Activated naive CD4-positive, alpha-beta T cell treated with anti-CD3 and anti-CD28 coated beads, Interleukin-2, amount 50 U/mL, for 72 hours (primary cell): ENCODE data around the gene CAMK2D. TPM values are rescaled to one million over a fixed set of nuclear protein-coding genes. Genes with fewer than 3 reads are reported as not detected.

Experiments used
- ATAC-seq, 2 donors: fragments of 150-1000 bp; cut with Tn5 transposase; 2 replicates each; pipeline ENCODE4 v1.10.0; 2021; ENCODE audit warnings: mild to moderate bottlenecking in 2 of 2, moderate library complexity in 2 of 2
- DNase-seq, 2 donors: peaks; one replicate each; pipeline ENCODE4 v3.0.0; 2021 to 2022; ENCODE audit warnings: low spot score in 2 of 2
- H3K27ac Mint-ChIP-seq, 2 donors: one replicate each; pipeline ENCODE4 v1.8.0; 2022; ENCODE audit warnings: mild to moderate bottlenecking in 2 of 2, mixed read lengths in 2 of 2
- H3K36me3 Mint-ChIP-seq, 2 donors: one replicate each; pipeline ENCODE4 v1.8.0; 2022; ENCODE audit warnings: mixed read lengths in 2 of 2
- H3K9me3 Mint-ChIP-seq, 2 donors: one replicate each; pipeline ENCODE4 v1.8.0; 2022; ENCODE audit warnings: mixed read lengths in 2 of 2
- total RNA-seq, 2 donors: library from RNA; stranded (reverse); gene quantifications; one replicate each; pipeline ENCODE4 v1.2.3, GENCODE V29; 2022

CAMK2D gene
- total RNA-seq, 2 donors from 2014 or later: 61.3 to 74.6 TPM

DNA sequence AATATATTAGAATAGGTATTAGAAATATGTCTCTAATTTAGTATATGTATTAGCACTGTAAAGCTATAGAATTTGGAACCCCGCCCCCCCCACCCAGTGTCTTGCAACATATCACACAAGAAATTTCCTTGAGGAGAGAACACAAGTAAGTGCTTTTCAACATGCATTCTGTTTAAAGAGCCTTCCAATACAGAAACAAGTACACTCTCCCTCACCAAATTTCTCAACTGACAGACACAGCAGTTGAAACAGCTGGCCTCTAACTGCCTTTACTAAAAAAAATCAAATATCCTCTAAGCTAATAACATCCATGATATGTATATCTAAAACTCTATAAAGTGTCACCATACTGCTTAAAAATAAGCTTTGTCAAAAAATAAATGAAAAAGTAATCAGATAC lies 12.4 kb downstream of the CAMK2D start:
- H3K36me3 Mint-ChIP-seq: peaks cover 16 to 33% of the 10 kb centered on the region in 2 donors
- DNase-seq: no peak
- H3K9me3 Mint-ChIP-seq: peaks cover 0 to 3% of the 10 kb centered on the region in 2 donors
- no peak overlapping the region for H3K27ac Mint-ChIP-seq
- ATAC-seq: no peak

DNA sequence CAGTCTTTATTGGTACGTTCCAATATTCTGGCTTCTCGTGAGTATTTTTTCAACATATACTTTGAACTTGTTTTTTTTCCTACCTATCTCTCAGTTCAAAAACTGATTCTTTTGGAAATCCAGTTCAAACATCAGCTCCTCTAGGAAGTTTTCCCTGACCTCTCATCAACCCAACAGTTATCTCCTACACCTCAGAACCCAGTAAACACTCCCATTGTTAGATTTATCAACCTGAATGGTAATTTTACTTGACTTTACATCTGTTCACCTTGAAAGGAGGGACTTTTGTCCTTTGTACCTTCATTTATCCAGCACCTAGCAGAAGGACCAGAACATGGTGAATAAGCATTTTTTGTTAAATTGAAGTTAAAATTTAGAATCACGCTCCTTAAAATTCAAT lies 13.6 kb downstream of the CAMK2D start:
- H3K36me3 Mint-ChIP-seq: peaks cover 16 to 32% of the 10 kb centered on the region in 2 donors
- no peak overlapping the region for H3K27ac Mint-ChIP-seq
- peaks cover 0 to 3% of the 10 kb centered on the region in 2 donors for H3K9me3 Mint-ChIP-seq
- DNase-seq: no peak
- no peak for ATAC-seq

DNA sequence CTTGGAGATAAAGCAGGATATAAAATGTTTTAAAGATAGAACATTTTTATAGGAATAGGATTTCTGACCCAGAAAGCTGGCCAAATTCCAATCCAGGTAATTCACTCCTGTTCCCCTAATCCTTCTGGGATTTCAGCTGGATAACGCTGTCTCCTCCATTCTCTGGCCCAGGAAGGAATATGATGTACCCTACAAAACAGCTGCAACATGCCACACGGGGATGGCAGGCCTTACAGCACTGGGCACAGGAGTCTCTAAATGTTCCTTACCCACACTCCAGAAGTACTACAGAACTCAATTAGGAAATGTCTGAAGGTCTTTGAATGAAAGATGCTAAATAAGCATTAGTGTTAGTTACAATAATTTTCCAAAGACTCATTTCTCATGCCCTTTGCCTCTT lies 15.8 kb downstream of the CAMK2D start:
- H3K9me3 Mint-ChIP-seq: peaks cover 4 to 6% of the 10 kb centered on the region in 2 donors
- DNase-seq (no peak), ATAC-seq (no peak)
- H3K27ac Mint-ChIP-seq: no peak overlapping the region
- H3K36me3 Mint-ChIP-seq: peaks cover 19 to 36% of the 10 kb centered on the region in 2 donors

DNA sequence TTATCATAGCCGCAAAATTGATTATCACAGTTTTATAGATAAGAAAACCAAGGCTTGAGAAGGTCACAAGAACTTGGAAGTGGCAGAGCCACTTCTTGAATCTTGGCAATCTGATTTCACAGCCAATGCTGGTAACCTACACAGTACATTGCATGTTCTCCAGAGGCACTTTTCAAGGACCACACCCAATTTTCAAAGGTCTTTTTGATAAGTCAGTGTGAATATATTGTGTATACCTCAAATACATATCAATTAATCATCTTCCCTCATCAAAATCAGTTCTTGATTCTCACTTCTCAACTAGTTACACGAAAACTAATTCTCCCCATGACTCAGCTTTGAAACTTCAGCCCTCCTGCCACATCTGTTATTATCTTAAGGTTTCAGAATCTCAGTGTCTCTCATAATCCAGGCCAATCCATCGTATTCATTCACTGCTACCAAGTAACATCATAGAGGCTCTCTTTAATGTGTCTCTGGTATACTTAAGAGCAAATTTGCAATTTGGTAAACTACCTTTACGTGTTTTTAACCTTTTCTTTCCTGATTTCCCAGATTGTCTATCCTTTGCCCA lies 16.8 kb downstream of the CAMK2D start:
- ATAC-seq: peak; percentile 76 to 92
- no peak for DNase-seq
- Mint-ChIP-seq H3K36me3 (peaks cover 17 to 32% of the 10 kb centered on the region in 2 donors), H3K27ac (no peak overlapping the region), H3K9me3 (peaks cover 4% of the 10 kb centered on the region in 2 donors)

DNA sequence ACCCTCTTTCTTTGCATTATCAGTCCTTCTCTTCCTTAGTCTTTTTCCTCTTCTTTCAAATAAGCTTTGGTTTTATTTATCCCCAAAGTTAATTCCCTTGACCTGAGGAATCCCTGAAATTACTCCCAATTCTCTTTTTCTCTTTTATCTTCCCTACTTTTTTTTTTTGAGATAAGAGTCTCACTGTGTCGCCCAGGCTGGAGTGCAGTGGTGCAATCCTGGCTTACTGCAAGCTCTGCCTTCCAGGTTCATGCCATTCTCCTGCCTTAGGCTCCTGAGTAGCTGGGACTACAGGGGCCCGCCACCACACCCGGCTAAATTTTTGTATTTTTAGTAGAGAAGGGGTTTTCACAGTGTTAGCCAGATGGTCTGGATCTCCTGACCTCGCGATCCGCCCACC lies 17.8 kb downstream of the CAMK2D start:
- Mint-ChIP-seq H3K9me3 (peaks cover 4% of the 10 kb centered on the region in 2 donors), H3K27ac (no peak overlapping the region), H3K36me3 (peaks cover 17 to 37% of the 10 kb centered on the region in 2 donors)
- no peak for ATAC-seq
- no peak for DNase-seq

DNA sequence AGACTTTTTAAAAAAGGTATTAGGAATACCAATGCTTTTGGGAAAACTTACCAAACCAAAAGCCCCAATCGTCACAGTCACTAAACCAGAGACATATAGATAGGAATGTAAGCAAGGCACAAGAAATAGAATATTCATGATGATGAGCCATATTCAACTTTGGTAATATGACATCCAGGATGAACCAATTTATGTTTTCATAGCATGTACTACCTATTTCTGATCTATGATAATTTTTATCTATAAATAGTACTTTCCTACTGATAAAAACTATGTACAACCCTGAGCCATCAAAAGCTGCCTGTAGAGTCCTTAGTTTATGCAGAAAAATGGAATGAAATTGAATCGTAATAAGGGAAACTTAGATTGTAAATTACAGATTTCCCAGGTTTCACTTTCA lies 18.9 kb downstream of the CAMK2D start:
- ATAC-seq (no peak), DNase-seq (no peak)
- Mint-ChIP-seq H3K27ac (no peak overlapping the region), H3K9me3 (peaks cover 4% of the 10 kb centered on the region in 2 donors), H3K36me3 (peaks cover 10 to 29% of the 10 kb centered on the region in 2 donors)

DNA sequence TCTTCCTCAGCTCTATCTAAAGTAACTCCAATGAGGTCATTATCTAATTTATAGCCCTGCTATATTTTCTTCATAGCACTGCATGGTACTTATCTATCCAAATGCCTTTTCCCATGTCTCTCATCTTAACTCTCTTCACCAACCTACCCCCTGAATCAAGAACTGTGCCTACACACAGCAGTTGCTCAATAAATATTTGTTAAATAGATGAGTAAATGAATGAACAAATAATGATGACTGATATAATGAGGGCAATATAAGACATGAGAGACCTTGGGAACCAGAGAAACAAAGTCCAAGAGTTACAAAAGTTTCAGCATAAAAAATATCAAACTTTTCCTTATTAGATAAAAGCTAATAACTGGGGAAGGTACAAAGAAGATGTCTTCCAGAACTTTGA lies 19.6 kb downstream of the CAMK2D start:
- ATAC-seq: no peak
- Mint-ChIP-seq H3K9me3 (peaks cover 4% of the 10 kb centered on the region in 2 donors), H3K27ac (no peak overlapping the region), H3K36me3 (peaks cover 8 to 29% of the 10 kb centered on the region in 2 donors)
- no peak for DNase-seq

DNA sequence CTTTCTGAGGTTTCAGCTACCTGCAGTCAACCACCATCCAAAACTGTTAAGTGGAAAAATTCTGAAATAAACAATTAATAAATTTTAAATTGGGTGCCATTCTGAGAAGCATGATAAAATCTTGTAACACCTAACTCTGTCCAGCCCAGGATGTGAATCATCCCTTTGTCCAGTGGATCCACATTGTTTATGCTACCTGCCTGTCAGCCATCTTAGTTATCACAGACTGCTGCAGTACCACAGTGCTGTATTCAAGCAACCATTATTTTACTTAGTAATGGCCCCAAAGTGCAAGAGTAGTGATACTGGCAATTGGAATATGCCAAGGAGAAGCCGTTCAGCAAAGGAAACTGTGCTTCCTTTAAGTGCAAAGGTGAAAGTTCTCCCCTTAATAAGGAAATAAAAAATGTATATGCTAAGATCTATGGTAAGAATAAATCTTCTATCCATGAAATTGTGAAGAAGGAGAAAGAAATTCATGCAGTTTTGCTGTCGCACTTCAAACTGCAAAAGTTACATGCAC lies 20.6 kb downstream of the CAMK2D start:
- ATAC-seq (no peak), DNase-seq (no peak)
- Mint-ChIP-seq H3K27ac (no peak overlapping the region), H3K9me3 (peaks cover 4% of the 10 kb centered on the region in 2 donors), H3K36me3 (peaks cover 8 to 37% of the 10 kb centered on the region in 2 donors)

DNA sequence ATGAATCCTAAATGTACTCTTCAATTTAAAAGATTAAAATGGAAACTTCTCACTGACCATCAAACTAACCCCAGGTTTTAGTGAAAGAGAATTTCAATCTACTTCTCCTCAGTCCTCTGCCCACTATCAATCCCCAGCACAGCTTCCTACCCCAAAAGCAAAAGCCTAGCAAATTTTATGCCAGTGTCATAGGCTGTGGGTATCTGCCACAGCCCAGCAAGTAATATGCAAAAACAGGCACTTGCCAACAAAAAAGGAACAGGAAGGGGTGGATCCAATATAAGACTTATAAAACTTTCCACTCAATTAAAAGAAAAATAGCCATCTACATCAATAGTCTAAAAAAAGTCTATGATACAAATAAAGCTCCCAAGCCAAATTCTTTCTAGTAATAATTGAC lies 22.3 kb downstream of the CAMK2D start:
- DNase-seq: no peak
- H3K27ac Mint-ChIP-seq: peak overlapping the region in 1 of 2 donors; percentile 28
- H3K9me3 Mint-ChIP-seq: peaks cover 4% of the 10 kb centered on the region in 2 donors
- ATAC-seq: no peak
- H3K36me3 Mint-ChIP-seq: peaks cover 8 to 52% of the 10 kb centered on the region in 2 donors

DNA sequence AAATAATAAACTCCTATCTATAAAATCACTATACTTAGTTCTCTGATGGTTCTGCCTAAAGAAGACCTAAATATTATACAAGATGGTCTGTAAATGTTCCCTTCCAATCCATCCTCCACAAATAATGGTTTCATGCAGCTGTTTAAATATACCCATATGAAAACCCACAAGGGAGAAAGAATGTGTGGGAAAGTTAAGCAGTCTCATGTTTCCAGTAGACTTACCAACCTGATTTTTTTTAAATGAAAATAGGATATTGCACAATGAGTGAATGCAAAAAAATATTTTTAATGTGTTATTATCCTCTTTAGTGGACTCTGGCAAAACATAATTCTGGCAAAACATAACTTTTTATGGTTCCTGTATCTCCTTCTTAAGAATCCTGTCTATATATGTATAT lies 23.3 kb downstream of the CAMK2D start:
- ATAC-seq (no peak), DNase-seq (no peak)
- H3K27ac Mint-ChIP-seq: no peak overlapping the region
- H3K36me3 Mint-ChIP-seq: peaks cover 8 to 58% of the 10 kb centered on the region in 2 donors
- H3K9me3 Mint-ChIP-seq: peaks cover 4% of the 10 kb centered on the region in 2 donors

DNA sequence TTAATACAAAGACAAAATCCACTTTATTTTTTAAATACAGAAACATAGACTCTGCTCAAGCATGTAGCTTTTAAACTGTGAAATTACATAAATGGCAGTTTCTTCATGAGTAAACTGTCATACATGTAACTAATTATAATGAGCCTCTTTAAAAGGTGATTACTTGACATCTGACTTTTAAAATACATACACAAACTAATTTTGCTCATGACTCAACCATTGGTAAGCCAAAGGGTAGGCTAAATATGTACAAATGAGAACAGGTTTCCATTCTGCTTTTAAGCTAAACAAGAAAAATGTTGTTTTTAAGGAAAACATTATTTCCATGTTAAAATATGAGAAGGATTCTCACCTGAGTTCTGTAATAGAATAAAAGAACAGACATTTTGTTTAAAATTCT lies 27.9 kb downstream of the CAMK2D start:
- H3K27ac Mint-ChIP-seq: peak overlapping the region in 1 of 2 donors; percentile 56
- DNase-seq: no peak
- peaks cover 6 to 43% of the 10 kb centered on the region in 2 donors for H3K36me3 Mint-ChIP-seq
- H3K9me3 Mint-ChIP-seq: no peaks in the 10 kb centered on the region
- no peak for ATAC-seq

DNA sequence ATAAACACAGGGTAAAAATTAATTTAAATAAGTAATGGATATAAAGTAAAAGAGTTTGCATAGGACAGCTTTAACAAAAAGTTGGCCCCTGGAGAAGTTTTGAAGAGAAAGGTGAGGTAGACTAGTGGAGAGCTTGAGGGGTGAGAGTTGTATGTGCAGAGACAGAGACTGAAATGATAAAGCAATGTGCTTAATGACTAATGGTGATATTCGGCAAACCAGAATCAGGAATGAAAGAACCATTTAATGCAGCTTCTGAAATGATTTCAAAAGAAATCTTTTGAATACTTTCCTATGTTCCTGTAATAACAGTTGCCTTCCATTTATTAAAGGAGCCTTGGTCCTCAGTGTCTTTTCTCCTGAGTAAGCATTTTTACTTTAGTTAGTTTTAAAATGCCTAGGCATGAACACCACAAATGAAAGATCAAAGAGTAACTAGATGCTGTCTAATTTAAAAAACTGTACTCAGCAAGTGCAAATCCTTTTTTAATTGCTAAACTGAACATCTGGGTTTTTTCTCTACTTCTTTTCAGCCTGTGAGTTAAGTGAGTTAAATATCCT lies 28.5 kb downstream of the CAMK2D start:
- no peak overlapping the region for H3K27ac Mint-ChIP-seq
- H3K36me3 Mint-ChIP-seq: peaks cover 6 to 48% of the 10 kb centered on the region in 2 donors
- no peaks in the 10 kb centered on the region for H3K9me3 Mint-ChIP-seq
- DNase-seq (no peak), ATAC-seq (peak; percentile 52 to 75)

DNA sequence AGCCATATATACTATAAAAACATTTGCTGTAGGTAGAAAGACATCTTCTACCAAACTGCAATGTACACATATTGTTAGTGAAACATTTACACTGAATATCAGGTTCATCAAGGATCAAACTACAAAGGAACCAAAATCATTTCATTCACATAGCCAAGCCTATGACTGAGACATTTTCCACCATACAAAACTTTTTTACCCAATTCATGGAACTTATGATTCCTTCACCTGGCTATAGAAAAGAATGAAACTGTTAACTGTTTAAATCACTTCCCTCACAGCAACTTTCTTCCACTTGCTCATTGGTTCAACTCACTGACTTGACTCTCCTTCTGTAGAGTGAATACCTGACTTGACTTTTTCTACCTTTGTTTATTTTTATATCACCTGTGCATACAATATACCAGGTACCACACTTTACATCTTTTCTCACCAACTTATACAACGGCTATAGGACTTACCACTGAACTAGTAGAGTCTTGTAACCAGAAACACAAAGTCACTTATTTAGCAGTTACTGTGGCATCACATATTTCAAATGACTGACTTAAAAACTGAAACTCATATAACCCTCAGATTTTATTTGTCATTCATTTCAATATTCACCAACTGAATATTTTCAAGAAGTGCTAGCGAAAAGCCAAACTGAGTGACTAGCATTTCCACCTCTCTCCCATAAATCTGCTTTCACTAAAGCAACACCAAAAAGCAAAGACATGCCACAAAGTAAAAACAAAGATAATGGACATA lies 30.9 kb downstream of the CAMK2D start:
- Mint-ChIP-seq H3K36me3 (peaks cover 6 to 35% of the 10 kb centered on the region in 2 donors), H3K9me3 (no peaks in the 10 kb centered on the region), H3K27ac (peak overlapping the region; percentile 46 to 95)
- peak; percentile 69 to 76 for ATAC-seq
- DNase-seq: no peak

DNA sequence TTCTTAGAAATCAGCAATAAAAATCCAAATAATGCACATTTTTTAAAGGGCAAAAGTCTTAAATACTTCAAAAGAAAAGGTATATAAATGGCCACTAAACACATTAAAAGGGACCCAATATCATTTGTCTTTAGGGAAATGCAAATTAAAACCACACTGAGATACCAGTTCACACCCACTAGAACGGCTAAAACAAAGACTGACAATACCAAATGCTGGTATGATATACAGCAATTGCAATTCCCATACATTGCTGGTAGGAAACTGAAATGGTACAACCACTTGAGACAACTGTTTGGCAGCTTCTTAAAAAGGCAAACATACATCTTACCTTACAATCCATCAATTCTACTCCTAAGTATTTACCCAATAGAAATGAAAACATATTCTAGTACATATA lies 33.7 kb downstream of the CAMK2D start:
- Mint-ChIP-seq H3K9me3 (no peaks in the 10 kb centered on the region), H3K27ac (no peak overlapping the region), H3K36me3 (peaks cover 6 to 16% of the 10 kb centered on the region in 2 donors)
- ATAC-seq: no peak
- DNase-seq: no peak

DNA sequence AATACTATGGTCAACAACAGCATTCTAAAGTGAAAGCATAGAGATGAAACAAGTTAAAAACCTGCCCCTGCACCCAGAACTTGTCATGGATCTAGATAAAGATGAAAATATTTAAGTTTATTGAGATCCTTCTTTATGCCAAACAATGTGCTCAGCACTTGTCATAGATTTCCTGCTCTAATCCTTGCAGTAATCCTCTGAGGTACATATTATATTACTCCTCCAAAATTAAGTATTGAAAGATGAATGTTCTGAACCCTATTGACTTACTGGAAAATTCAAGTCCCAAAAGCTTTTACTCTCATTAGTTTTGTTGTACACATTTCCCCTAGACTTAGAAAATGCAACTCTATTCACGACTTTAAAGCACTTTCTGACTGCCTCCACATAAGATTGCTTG lies 35.6 kb downstream of the CAMK2D start:
- H3K9me3 Mint-ChIP-seq: no peaks in the 10 kb centered on the region
- H3K27ac Mint-ChIP-seq: no peak overlapping the region
- H3K36me3 Mint-ChIP-seq: peaks cover 6 to 26% of the 10 kb centered on the region in 2 donors
- DNase-seq: no peak
- ATAC-seq: no peak

DNA sequence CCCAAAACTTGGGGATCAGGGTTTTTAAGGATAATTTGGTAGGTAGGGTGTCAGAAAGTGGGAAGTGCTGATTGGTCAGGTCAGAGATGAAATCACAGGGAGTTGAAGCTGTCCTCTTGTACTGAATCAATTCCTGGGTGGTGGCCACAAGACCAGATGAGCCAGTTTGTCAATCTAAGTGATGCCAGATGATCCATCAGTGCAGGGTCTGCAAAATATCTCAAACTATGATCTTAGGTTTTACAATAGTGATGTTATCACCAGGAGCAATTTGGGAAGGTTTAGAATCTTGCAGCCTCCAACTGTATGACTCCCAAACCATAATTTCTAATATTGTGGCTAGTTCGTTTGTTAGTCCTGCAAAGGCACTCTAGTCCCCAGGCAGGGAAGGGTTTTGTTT lies 43.3 kb downstream of the CAMK2D start:
- H3K9me3 Mint-ChIP-seq: no peaks in the 10 kb centered on the region
- ATAC-seq (no peak), DNase-seq (no peak)
- peaks cover 9 to 39% of the 10 kb centered on the region in 2 donors for H3K36me3 Mint-ChIP-seq
- no peak overlapping the region for H3K27ac Mint-ChIP-seq

DNA sequence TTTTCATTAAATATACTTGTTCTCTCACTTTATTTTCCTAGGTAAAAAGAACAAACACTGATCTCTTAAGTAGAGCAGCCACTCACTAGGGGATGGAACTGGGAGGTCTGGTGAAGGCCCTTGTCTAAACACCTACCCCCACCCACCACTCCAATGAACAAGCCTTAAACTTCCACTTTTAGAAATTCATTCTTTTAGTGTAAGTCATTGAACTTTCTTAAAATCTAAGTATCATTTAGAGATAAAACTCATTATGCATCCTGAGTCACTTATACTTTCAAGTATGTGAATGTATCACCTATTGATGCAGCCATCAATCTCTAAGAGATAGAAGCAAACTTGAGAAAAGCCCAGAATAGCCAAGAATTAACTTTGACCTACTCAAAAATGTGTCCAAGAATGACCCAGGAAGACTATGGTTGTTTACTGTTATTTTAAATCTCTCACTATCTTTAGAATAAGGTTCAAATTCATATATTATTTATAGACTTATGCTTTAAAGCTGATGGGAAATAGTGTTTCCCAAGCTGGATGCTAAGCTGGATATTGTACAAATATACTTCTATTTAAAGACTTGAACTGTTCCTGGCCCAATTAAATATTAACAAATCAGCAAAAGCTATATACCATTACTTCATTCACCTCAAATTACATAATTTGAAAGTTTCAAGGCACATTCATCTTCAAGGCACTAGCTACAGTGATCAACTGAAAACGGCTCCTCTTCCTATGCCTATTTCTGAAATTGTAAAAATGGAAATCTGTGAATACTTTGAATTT lies 49.5 kb downstream of the CAMK2D start:
- Mint-ChIP-seq H3K27ac (no peak overlapping the region), H3K36me3 (peaks cover 9 to 20% of the 10 kb centered on the region in 2 donors), H3K9me3 (no peaks in the 10 kb centered on the region)
- ATAC-seq: peak; percentile 20 to 78
- no peak for DNase-seq
